Panc1 (cell line): ENCODE data around the gene WBP1L. TPM values are rescaled to one million over a fixed set of nuclear protein-coding genes. Genes with fewer than 3 reads are reported as not detected.

ENCODE experiments used
- ATAC-seq: fragments of 200-7000 bp; cut with Tn5 transposase; 2 replicates; pipeline ENCODE4 v1.9.1; 2020; ENCODE audit warnings: mild to moderate bottlenecking, moderate library complexity
- BruUV-seq: library from RNA; stranded (reverse); fragments of 400-500 nt; replicated peaks from 2 replicates; lab custom pipeline; 2021; lab: Mats Ljungman, UMichigan
- CTCF ChIA-PET: fragments of 300-600 bp; sonication (Branson Sonifier 250); formaldehyde crosslinking; loops from one replicate; lab custom pipeline; 2022; ENCODE audit warnings: antibody characterized with exemption; lab: Charles Lee
- POLR2A ChIA-PET: fragments of 300-600 bp; sonication (Branson Sonifier 250); formaldehyde crosslinking; loops from one replicate; lab custom pipeline; 2022; ENCODE audit warnings: antibody characterized with exemption; lab: Charles Lee
- DNase-seq: peaks from one replicate; pipeline ENCODE4 v3.0.0-alpha.2; 2010; ENCODE audit warnings: low read depth, low spot score
- H3K27ac ChIP-seq: 2 replicates; pipeline ENCODE4 v1.5.1; 2011; ENCODE audit warnings: mild to moderate bottlenecking, low read length, inconsistent platforms
- H3K27me3 ChIP-seq: fragments of 200-500 bp; sonication (Bioruptor generic); 2 replicates; pipeline ENCODE4 v1.6.0; 2014; ENCODE audit warnings: low read length, inconsistent platforms; ENCODE audit not compliant: control insufficient read depth, insufficient read depth
- H3K36me3 ChIP-seq: fragments of 200-500 bp; sonication (Bioruptor generic); 2 replicates; pipeline ENCODE4 v1.5.1; 2014; ENCODE audit warnings: inconsistent platforms, mild to moderate bottlenecking, low read length, moderate library complexity; ENCODE audit not compliant: control insufficient read depth, insufficient read depth
- H3K4me1 ChIP-seq: 2 replicates; pipeline ENCODE4 v1.5.1; 2011; ENCODE audit warnings: inconsistent platforms, mild to moderate bottlenecking, low read length, moderate library complexity; ENCODE audit not compliant: control insufficient read depth, insufficient read depth
- H3K4me3 ChIP-seq, 2 experiments: 2 replicates each; pipeline ENCODE4 v1.5.1; 2011 to 2012; ENCODE audit warnings: low read depth in 2 of 2, low read length in 2 of 2, mild to moderate bottlenecking in 2 of 2, inconsistent platforms in 1 of 2, moderate library complexity in 1 of 2
- H3K9me3 ChIP-seq: fragments of 200-500 bp; sonication (Bioruptor generic); 2 replicates; pipeline ENCODE4 v1.5.1; 2014; ENCODE audit warnings: low read depth, mild to moderate bottlenecking, inconsistent platforms, low read length, moderate library complexity; ENCODE audit not compliant: control insufficient read depth, insufficient read depth
- CTCF ChIP-seq: fragments of 450-650 bp; IDR thresholded peaks from 2 replicates; pipeline ENCODE4 v1.5.1; 2017; ENCODE audit warnings: mild to moderate bottlenecking
- POLR2AphosphoS5 ChIP-seq: IDR thresholded peaks from 2 replicates; pipeline ENCODE4 v1.6.1; 2012; ENCODE audit warnings: mild to moderate bottlenecking, low read depth, low read length, moderate library complexity
- REST ChIP-seq, 2 experiments: IDR thresholded peaks; 2 replicates each; pipeline ENCODE4 v1.6.1; 2011 to 2012; ENCODE audit warnings: low read depth in 2 of 2, control low read depth in 1 of 2, low read length in 1 of 2, mild to moderate bottlenecking in 1 of 2, moderate library complexity in 1 of 2; ENCODE audit not compliant: insufficient read depth in 1 of 2
- SIN3A ChIP-seq: IDR thresholded peaks from 2 replicates; pipeline ENCODE4 v1.6.1; 2012; ENCODE audit warnings: low read depth, mild to moderate bottlenecking, low read length, moderate library complexity, borderline replicate concordance; ENCODE audit not compliant: insufficient read depth
- TCF7L2 ChIP-seq: IDR thresholded peaks from 2 replicates; pipeline ENCODE4 v1.6.1; 2011; ENCODE audit warnings: mild to moderate bottlenecking, low read depth, low read length, inconsistent platforms
- in situ Hi-C: cut with HindIII; loops from 2 replicates; pipeline ENCODE4 v1.10.0; 2016; ENCODE audit warnings: low sequenced_read_pairs, low pct_unique_long_range_greater_than_20kb
- intact Hi-C: fragments of 100-400 bp; cut with micrococcal nuclease; formaldehyde crosslinking; loops from one replicate; pipeline ENCODE4 v1.10.0; 2022; ENCODE audit not compliant: unreplicated experiment
- total RNA-seq: library from RNA; stranded (reverse); gene quantifications from one replicate; pipeline ENCODE4 v1.2.1, GENCODE V29; 2021; ENCODE audit not compliant: unreplicated experiment

WBP1L gene
- total RNA-seq, 1 experiment from 2014 or later: 91.3 TPM

- POLR2A ChIA-PET: interaction anchor here (0.6 to 0.7 kb wide), 2 partner anchors 17 to 414 kb away, joined by 6 to 17 read pairs; no protein-coding TSS in a partner anchor
- in situ Hi-C loops: no loop called here
These were observed 33.2 kb downstream of the WBP1L start for GRCh38 chr10:102776779-102777456.

GRCh38 chr10:102777711-102778453, 34.1 kb downstream of the WBP1L start:
- BruUV-seq: no TSS peak
- DNase-seq (no peak), ATAC-seq (no peak)
- ChIA-PET POLR2A (interaction anchor here (0.7 kb wide), 1 partner anchor 183 kb away, joined by 3 read pairs; no protein-coding TSS in a partner anchor), CTCF (interaction anchor here (0.5 to 1.7 kb wide), 5 partner anchors 11 to 57 kb away, joined by 3 to 11 read pairs (median 6); no protein-coding TSS in a partner anchor)
- Histone ChIP-seq H3K9me3 (no peaks in the 10 kb centered on the region), H3K36me3 (no peaks in the 10 kb centered on the region), H3K4me3 (no peak overlapping the region), H3K27ac (peak overlapping the region; percentile 94), H3K4me1 (peaks cover 100% of the 10 kb centered on the region), H3K27me3 (no peaks in the 10 kb centered on the region)
- no peak for TF ChIP-seq REST (IDR thresholded peaks at IDR 0.05; ENCODE audit: insufficient read depth in 1 of 2, low read depth in 2 of 2, low read length in 1 of 2)
- no peak for TF ChIP-seq SIN3A
- no peak for TF ChIP-seq POLR2AphosphoS5
- no peak; the same call in 1 of the 2 replicates for TF ChIP-seq TCF7L2
- no peak for TF ChIP-seq CTCF
- intact Hi-C loops: no loop called here
- in situ Hi-C loops: no loop called here

More at GRCh38 chr10:102776779-102777456, 33.2 kb downstream of the WBP1L start:
- TF ChIP-seq TCF7L2 (peak; percentile 98), SIN3A (no peak)
- Histone ChIP-seq H3K36me3 (no peaks in the 10 kb centered on the region), H3K27me3 (no peaks in the 10 kb centered on the region), H3K4me3 (peak overlapping the region; percentile 21 to 53), H3K9me3 (no peaks in the 10 kb centered on the region), H3K27ac (peak overlapping the region; percentile 94), H3K4me1 (peaks cover 94% of the 10 kb centered on the region)
- no TSS peak for BruUV-seq
- peak; percentile 59 for ATAC-seq
- intact Hi-C loops: no loop called here
- DNase-seq: no peak
- CTCF ChIA-PET: interaction anchor here (0.6 to 1.7 kb wide), 2 partner anchors 23 to 41 kb away, joined by 6 to 11 read pairs; no protein-coding TSS in a partner anchor
